ENCODE results near the gene CYSTM1.

The CYSTM1 gene

DNA sequence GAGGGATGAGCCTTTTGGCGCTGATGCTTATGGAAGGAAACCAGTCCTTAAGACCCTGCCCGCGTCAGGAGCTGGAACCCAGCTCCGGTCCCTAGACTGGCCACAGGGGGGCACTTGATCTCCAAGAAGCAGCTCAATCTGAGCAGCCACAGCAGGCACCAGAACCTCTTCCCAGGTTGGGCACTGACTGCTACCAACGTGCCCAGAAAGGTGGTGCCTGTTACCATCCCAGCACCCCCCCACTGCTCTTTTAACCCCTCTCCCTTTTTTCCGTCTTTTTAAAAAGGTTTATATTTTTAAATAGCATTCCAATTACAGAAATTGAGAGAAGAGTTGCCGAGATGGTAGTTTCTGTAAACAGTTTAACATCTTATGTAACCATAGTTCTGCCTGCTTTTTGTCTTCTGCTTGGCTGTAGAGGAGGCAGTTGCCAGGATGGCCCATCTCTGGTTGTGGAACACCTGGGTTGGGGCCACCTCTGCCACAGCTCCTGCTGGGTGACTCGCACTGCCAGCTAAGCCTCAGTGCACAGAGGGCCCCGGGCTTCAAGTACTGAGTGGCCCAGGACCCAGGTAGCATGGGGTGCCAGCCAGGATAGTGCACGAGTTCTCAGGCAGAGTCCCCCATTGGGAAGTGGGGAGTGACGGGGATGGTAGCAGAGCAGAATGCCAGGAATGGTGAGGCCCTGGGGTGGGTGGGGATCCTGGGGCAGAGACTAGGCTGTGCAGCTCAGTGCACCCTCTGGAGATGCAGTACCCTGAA, 65.1 kb downstream of the CYSTM1 start:
- peaks cover 8% of the 10 kb centered on the region for H3K36me3 Mint-ChIP-seq (ENCODE audit: low read depth)
- no peaks in the 10 kb centered on the region for H3K27me3 Mint-ChIP-seq
- peaks cover 7% of the 10 kb centered on the region for H3K4me1 Mint-ChIP-seq (ENCODE audit: low read depth)
- H3K27ac Mint-ChIP-seq: no peak overlapping the region
- no peaks in the 10 kb centered on the region for H3K9me3 Mint-ChIP-seq
- H3K4me3 Mint-ChIP-seq: no peak overlapping the region

- Mint-ChIP-seq H3K27ac (no peak overlapping the region), H3K27me3 (no peaks in the 10 kb centered on the region), H3K4me3 (no peak overlapping the region), H3K9me3 (no peaks in the 10 kb centered on the region), H3K36me3 (ENCODE audit: low read depth) (peaks cover 13% of the 10 kb centered on the region), H3K4me1 (ENCODE audit: low read depth) (peaks cover 13% of the 10 kb centered on the region)
Observed at GRCh38 chr5:140240987-140241706, 66.2 kb downstream of the CYSTM1 start.

DNA sequence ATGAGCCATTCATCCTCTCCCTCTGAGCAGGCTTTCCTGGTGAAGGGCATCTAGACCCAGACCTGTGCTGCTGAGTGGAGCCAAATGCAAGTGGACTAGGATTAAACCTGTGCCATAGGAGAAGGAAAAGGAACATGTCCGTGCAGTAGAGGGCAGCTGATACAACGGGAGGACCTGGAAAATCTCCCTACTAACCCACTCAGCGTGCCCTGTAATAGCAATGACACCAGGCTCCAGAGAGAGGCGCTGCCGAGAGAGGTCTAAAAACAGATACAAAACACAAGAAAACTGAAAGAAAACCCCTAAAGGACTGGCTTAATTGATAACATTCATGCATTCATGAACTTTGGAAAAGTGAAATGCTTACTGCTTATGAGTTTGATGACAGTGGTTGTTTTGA, 67.1 kb downstream of the CYSTM1 start:
- Mint-ChIP-seq H3K4me1 (ENCODE audit: low read depth) (peaks cover 13% of the 10 kb centered on the region), H3K4me3 (no peak overlapping the region), H3K36me3 (ENCODE audit: low read depth) (peaks cover 13% of the 10 kb centered on the region), H3K27ac (no peak overlapping the region), H3K27me3 (no peaks in the 10 kb centered on the region), H3K9me3 (no peaks in the 10 kb centered on the region)

- Mint-ChIP-seq H3K4me3 (no peak overlapping the region), H3K27me3 (no peaks in the 10 kb centered on the region), H3K4me1 (ENCODE audit: low read depth) (peaks cover 13% of the 10 kb centered on the region), H3K9me3 (no peaks in the 10 kb centered on the region), H3K36me3 (ENCODE audit: low read depth) (peaks cover 13% of the 10 kb centered on the region), H3K27ac (no peak overlapping the region)
Observed at GRCh38 chr5:140242890-140243585, 68.0 kb downstream of the CYSTM1 start.

DNA sequence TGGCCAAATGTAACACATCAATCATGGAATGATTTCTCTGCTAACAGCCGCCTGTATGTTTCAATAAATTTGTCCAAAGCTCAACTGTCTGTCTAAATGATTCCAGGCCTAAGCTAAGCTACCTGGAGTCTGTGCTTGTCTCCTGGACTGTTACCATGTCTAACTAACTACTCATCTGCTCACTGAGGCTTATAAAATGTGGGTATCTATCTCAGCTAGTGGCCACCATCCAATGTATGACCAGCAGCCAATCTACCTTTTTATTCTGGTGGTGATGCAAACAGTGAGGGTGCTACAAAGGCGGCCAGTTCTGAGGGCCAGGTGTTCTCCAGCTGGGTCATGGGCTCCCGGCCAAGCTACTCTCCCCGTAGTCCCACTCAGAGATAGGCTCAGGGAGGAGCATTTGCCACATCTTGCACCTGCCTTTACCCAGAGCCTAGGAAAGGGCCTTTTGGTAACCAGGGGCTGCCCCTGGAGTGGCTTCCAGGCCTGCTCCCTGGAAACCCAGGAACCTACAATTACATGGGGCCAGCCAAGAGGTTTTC, 68.8 kb downstream of the CYSTM1 start:
- H3K9me3 Mint-ChIP-seq: no peaks in the 10 kb centered on the region
- peaks cover 13% of the 10 kb centered on the region for H3K4me1 Mint-ChIP-seq (ENCODE audit: low read depth)
- peaks cover 13% of the 10 kb centered on the region for H3K36me3 Mint-ChIP-seq (ENCODE audit: low read depth)
- no peak overlapping the region for H3K27ac Mint-ChIP-seq
- no peaks in the 10 kb centered on the region for H3K27me3 Mint-ChIP-seq
- H3K4me3 Mint-ChIP-seq: no peak overlapping the region

- Mint-ChIP-seq H3K9me3 (no peaks in the 10 kb centered on the region), H3K27me3 (no peaks in the 10 kb centered on the region), H3K4me1 (ENCODE audit: low read depth) (peaks cover 16% of the 10 kb centered on the region), H3K27ac (no peak overlapping the region), H3K4me3 (no peak overlapping the region), H3K36me3 (ENCODE audit: low read depth) (peaks cover 18% of the 10 kb centered on the region)
Observed at GRCh38 chr5:140244525-140245025, 69.6 kb downstream of the CYSTM1 start.

DNA sequence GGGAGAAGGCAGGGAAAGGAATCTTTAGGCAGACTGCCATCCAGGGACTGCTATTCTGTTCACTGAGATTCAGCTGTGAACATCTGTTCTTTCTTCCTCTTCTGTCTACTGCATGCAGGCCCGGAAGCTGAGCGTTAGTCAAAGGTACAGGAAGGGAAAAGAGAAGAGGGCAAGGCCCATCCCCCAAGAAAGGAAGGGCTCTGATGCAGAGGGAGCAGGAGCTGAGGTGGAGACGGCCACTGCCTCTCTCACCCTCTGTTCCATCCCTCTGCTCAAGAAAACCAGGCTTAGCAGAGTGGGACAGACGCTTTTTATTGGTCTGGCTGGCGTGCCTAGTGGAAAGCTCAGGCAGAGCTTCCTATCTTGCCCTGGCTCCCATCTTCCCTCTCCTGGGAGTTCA, 70.4 kb downstream of the CYSTM1 start:
- H3K27me3 Mint-ChIP-seq: no peaks in the 10 kb centered on the region
- H3K27ac Mint-ChIP-seq: no peak overlapping the region
- H3K36me3 Mint-ChIP-seq (ENCODE audit: low read depth): peaks cover 23% of the 10 kb centered on the region

GRCh38 chr5:140245926-140246325, 70.9 kb downstream of the CYSTM1 start:
- Mint-ChIP-seq H3K4me3 (no peak overlapping the region), H3K4me1 (ENCODE audit: low read depth) (peaks cover 27% of the 10 kb centered on the region), H3K27ac (no peak overlapping the region), H3K36me3 (ENCODE audit: low read depth) (peaks cover 27% of the 10 kb centered on the region), H3K27me3 (no peaks in the 10 kb centered on the region), H3K9me3 (no peaks in the 10 kb centered on the region)

More for the DNA sequence above, 70.4 kb downstream of the CYSTM1 start:
- Mint-ChIP-seq H3K4me3 (no peak overlapping the region), H3K4me1 (ENCODE audit: low read depth) (peaks cover 21% of the 10 kb centered on the region), H3K9me3 (no peaks in the 10 kb centered on the region)

GRCh38 chr5:140246378-140247122, 71.6 kb downstream of the CYSTM1 start:
- Mint-ChIP-seq H3K36me3 (ENCODE audit: low read depth) (peaks cover 27% of the 10 kb centered on the region), H3K4me1 (ENCODE audit: low read depth) (peaks cover 33% of the 10 kb centered on the region), H3K27ac (no peak overlapping the region), H3K4me3 (no peak overlapping the region), H3K9me3 (no peaks in the 10 kb centered on the region), H3K27me3 (no peaks in the 10 kb centered on the region)

- Mint-ChIP-seq H3K27me3 (no peaks in the 10 kb centered on the region), H3K9me3 (no peaks in the 10 kb centered on the region), H3K27ac (no peak overlapping the region), H3K4me1 (ENCODE audit: low read depth) (peaks cover 48% of the 10 kb centered on the region), H3K4me3 (no peak overlapping the region), H3K36me3 (ENCODE audit: low read depth) (peaks cover 27% of the 10 kb centered on the region)
Observed at GRCh38 chr5:140248414-140248813, 73.4 kb downstream of the CYSTM1 start.

- Mint-ChIP-seq H3K4me3 (no peak overlapping the region), H3K36me3 (ENCODE audit: low read depth) (peaks cover 24% of the 10 kb centered on the region), H3K9me3 (no peaks in the 10 kb centered on the region), H3K4me1 (ENCODE audit: low read depth) (peaks cover 46% of the 10 kb centered on the region), H3K27me3 (no peaks in the 10 kb centered on the region), H3K27ac (peak overlapping the region; percentile 3)
Observed at GRCh38 chr5:140249536-140249935, 74.5 kb downstream of the CYSTM1 start.

GRCh38 chr5:140250386-140250785, 75.4 kb downstream of the CYSTM1 start:
- Mint-ChIP-seq H3K4me1 (ENCODE audit: low read depth) (peaks cover 38% of the 10 kb centered on the region), H3K27ac (no peak overlapping the region), H3K9me3 (no peaks in the 10 kb centered on the region), H3K27me3 (no peaks in the 10 kb centered on the region), H3K36me3 (ENCODE audit: low read depth) (peaks cover 16% of the 10 kb centered on the region), H3K4me3 (no peak overlapping the region)

DNA sequence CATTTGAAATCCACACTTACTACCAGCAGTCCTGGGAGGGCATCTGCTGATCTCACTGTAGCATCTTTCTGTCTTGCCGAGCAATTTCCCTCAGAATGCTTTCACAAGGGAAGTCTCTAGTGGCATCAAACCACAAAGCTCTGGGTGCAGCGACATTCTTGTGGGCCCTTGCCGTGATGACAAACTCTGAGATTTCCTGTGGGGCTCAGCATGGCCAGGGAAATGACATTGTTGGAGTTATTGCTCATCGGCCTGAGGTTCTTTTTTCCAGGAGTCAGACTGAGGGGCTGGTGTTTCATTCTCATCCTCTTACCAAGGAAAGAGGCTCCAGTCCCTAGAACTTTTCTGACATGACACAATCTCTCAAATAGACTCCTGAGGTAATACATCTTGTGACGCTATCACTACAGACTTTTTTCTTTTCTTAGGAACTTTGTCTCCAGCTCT, 76.6 kb downstream of the CYSTM1 start:
- H3K36me3 Mint-ChIP-seq (ENCODE audit: low read depth): peaks cover 13% of the 10 kb centered on the region
- peak overlapping the region; percentile 10 for H3K4me3 Mint-ChIP-seq
- no peaks in the 10 kb centered on the region for H3K27me3 Mint-ChIP-seq
- H3K9me3 Mint-ChIP-seq: no peaks in the 10 kb centered on the region
- H3K27ac Mint-ChIP-seq: peak overlapping the region; percentile 82
- H3K4me1 Mint-ChIP-seq (ENCODE audit: low read depth): peaks cover 34% of the 10 kb centered on the region

DNA sequence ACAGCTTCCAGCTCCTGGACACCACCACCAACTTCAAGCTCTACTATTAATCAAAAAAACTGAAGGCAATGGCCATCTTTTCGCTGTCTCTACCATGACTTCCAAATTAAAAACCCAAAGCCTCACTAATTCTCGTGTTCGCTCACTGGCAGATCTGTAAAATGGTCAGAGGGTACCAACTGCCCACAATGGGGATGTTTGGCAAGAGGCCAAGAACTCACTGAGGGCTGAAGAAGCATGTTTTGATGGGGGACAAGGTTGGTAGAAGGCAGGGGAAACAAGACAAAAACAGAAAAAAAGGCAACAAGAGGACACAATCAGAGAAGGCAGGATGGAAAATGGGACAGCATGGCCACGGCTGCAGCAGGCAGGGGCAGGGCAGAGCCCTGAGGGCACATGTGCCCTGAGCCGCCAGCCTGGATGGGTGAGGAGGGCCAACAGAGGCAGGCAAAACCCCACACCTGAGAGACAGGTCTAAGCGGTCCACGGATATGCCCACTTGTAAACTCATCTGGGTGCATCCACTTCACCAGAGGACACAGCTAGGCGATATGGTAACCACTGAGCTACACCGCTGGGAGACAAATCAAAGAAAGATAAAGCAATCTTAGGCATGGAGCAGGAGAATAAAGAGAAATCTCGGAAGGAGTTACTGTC, 77.6 kb downstream of the CYSTM1 start:
- Mint-ChIP-seq H3K27me3 (no peaks in the 10 kb centered on the region), H3K36me3 (ENCODE audit: low read depth) (peaks cover 14% of the 10 kb centered on the region), H3K4me3 (no peak overlapping the region), H3K9me3 (no peaks in the 10 kb centered on the region), H3K27ac (peak overlapping the region; percentile 82), H3K4me1 (ENCODE audit: low read depth) (peaks cover 34% of the 10 kb centered on the region)
